Measurements from ENCODE around the gene SEC14L1. TPM values are rescaled to one million over a fixed set of nuclear protein-coding genes. Genes with fewer than 3 reads are reported as not detected.
A peak's percentile ranks its signal among the peaks of the same experiment; 100 is the strongest.

The SEC14L1 gene
- total RNA-seq, 2 donors from 2014 or later: 96.6 to 140 TPM

DNA sequence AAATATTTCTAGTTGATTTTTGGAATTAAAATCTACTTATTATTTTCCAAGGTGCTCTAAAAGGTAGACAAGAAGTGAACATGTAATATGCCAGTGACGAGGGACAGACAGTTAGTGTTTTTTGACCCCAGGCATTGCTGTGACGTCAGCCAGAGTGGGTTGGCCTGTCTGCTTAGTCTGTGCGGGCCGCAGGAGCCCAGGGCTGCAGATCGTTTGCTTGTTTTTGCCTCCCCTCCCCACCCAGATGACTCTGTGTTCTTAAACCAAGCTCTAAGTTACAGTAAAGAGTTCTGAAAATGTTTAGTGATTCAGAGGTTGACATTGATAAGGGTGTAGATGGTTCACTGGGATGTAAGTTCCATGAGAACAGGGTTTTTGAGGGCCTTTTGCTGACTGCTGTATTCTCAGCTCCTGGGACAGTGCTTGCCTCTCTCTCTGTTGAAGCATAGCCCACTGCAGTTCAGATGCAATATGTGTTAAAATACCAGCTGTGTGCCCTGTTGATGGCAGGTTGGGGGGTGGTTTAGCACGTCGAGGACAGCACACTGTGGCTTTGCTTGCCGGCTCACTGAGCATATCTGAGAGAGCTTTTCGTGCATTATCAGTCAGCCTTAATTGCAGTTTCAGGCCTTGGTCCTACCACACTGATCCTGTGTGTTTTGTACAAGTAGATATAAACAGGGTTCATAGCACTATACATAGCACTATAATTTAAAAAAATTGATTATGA, 64.8 kb downstream of the SEC14L1 start:
- no peaks in the 10 kb centered on the region for H3K4me1 Mint-ChIP-seq
- ATAC-seq (no peak), DNase-seq (no peak)
- H3K27ac Mint-ChIP-seq: peak overlapping the region; percentile 45
- no peaks in the 10 kb centered on the region for H3K9me3 ChIP-seq (ENCODE audit: control insufficient read depth, low read length, poor library complexity, severe bottlenecking)
- peaks cover 9% of the 10 kb centered on the region for H3K36me3 Mint-ChIP-seq (ENCODE audit: low read depth)
- no peak overlapping the region for H3K4me3 Mint-ChIP-seq
- no peaks in the 10 kb centered on the region for H3K27me3 Mint-ChIP-seq

DNA sequence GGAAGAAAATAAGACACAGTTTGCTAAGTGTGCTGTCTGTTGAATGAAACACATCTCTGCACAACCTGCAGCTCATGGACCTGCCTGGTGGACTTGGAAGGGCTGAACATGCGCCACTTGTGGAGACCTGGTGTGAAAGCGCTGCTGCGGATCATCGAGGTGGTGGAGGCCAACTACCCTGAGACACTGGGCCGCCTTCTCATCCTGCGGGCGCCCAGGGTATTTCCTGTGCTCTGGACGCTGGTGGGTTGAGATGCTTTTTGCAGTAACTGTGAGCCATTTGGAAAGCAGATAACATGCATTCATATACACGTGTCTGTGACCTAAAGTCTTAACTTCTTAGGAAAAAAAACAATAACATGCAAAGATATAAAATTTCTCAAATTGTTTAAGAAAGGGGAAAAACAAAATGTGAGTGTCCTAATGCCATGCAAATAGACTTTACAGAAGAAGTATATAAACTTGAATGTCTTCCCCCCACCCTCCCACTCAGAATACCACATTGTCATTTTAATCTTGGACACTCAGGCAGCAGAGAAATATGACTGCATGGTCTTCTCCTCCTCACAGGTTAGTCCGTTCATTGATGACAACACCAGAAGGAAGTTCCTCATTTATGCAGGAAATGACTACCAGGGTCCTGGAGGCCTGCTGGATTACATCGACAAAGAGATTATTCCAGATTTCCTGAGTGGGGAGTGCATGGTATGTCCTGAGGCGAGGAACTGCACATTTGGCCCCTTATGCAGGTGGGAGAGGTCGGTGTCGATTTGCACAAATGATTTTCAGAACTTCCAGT, 65.6 kb downstream of the SEC14L1 start:
- H3K27me3 Mint-ChIP-seq: no peaks in the 10 kb centered on the region
- no peak overlapping the region for H3K4me3 Mint-ChIP-seq
- peaks cover 12% of the 10 kb centered on the region for H3K36me3 Mint-ChIP-seq (ENCODE audit: low read depth)
- DNase-seq (no peak), ATAC-seq (no peak)
- H3K9me3 ChIP-seq (ENCODE audit: control insufficient read depth, low read length, poor library complexity, severe bottlenecking): no peaks in the 10 kb centered on the region
- no peak overlapping the region for H3K27ac Mint-ChIP-seq
- no peaks in the 10 kb centered on the region for H3K4me1 Mint-ChIP-seq

DNA sequence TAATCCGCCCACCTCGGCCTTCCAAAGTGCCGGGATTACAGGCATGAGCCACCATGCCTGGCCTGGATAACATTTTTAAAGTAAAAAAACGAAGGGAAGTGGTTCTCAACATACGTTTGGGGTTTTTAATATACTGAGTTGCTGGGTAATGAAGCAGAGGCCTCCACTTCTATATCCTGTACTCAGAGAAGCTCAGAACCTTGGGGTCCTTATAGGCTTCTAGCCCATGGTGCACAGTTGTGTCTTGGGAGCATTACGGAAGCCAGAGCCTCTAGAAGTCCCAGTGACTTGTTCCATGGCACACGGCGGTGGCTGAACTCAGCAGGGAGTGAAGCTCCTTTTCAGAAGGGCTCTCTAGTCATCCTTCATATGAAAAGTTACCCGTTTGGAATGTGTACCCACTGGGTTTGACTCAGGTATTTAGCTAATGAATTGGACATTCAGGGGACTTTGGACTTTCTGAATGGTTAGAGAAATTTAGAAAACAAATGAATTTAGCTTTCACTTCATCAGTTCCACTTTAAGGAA, 67.0 kb downstream of the SEC14L1 start:
- ATAC-seq (no peak), DNase-seq (no peak)
- Mint-ChIP-seq H3K27ac (no peak overlapping the region), H3K4me1 (no peaks in the 10 kb centered on the region), H3K36me3 (ENCODE audit: low read depth) (peaks cover 16% of the 10 kb centered on the region), H3K4me3 (peak overlapping the region; percentile 25), H3K27me3 (no peaks in the 10 kb centered on the region)
- no peaks in the 10 kb centered on the region for H3K9me3 ChIP-seq (ENCODE audit: control insufficient read depth, low read length, poor library complexity, severe bottlenecking)

DNA sequence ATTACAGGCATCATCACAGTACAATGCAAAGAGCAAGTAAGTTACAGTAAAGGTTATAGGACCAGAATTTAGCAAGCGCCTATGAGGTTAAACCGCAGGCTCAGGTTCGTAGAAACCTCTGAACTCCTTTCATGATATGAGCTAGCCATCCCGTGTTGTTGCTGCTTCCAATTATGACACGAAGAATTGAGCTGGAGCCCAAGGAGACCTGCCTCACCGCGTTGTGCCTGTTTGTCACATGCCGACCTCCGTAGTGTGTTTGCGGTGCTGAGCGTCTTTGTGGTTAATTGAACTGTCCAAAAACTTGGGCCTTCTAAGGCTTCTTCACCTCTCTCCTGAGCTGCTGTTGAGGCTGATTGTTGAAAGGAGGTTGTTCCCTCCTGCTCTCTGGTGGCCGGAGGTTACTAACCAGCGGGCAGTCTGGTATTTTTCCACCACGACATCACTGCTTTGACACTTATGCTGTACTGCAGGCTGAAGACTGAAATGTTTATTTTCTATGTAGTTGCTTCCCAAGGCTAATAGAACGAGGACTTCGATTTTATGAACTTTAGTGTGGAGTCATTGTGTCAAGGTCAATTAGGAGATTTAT, 67.5 kb downstream of the SEC14L1 start:
- Mint-ChIP-seq H3K4me3 (peak overlapping the region; percentile 25), H3K4me1 (no peaks in the 10 kb centered on the region), H3K27me3 (no peaks in the 10 kb centered on the region), H3K27ac (no peak overlapping the region), H3K36me3 (ENCODE audit: low read depth) (peaks cover 16% of the 10 kb centered on the region)
- no peak for ATAC-seq
- no peak for DNase-seq
- H3K9me3 ChIP-seq (ENCODE audit: control insufficient read depth, low read length, poor library complexity, severe bottlenecking): no peaks in the 10 kb centered on the region

DNA sequence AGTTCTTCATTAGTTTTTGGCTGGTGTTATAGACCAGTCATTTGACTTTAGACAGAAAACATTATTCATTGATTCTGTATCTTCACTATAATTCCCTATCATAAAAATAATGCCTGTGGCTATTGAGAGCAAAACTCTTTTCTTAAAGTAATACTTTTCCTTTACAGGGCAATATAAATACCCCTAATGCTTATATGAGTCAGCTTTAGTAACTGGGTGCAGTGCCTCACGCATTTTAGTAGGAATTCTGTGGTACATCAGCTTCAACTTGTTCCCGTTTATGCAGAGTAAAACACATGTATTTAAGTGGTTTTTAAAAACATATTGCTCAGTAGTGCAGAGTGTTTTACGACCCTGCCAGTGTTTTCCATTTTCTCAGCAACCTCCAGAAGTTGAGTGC, 68.1 kb downstream of the SEC14L1 start:
- Mint-ChIP-seq H3K27me3 (no peaks in the 10 kb centered on the region), H3K36me3 (ENCODE audit: low read depth) (peaks cover 16% of the 10 kb centered on the region), H3K4me1 (no peaks in the 10 kb centered on the region), H3K4me3 (no peak overlapping the region), H3K27ac (no peak overlapping the region)
- no peak for ATAC-seq
- no peaks in the 10 kb centered on the region for H3K9me3 ChIP-seq (ENCODE audit: control insufficient read depth, low read length, poor library complexity, severe bottlenecking)
- no peak for DNase-seq

GRCh38 chr17:77209330-77209748, 68.6 kb downstream of the SEC14L1 start:
- H3K4me3 Mint-ChIP-seq: no peak overlapping the region
- no peaks in the 10 kb centered on the region for H3K9me3 ChIP-seq (ENCODE audit: control insufficient read depth, low read length, poor library complexity, severe bottlenecking)
- no peak overlapping the region for H3K27ac Mint-ChIP-seq
- ATAC-seq: no peak
- H3K27me3 Mint-ChIP-seq: no peaks in the 10 kb centered on the region
- H3K36me3 Mint-ChIP-seq (ENCODE audit: low read depth): peaks cover 16% of the 10 kb centered on the region
- no peak for DNase-seq
- H3K4me1 Mint-ChIP-seq: no peaks in the 10 kb centered on the region

DNA sequence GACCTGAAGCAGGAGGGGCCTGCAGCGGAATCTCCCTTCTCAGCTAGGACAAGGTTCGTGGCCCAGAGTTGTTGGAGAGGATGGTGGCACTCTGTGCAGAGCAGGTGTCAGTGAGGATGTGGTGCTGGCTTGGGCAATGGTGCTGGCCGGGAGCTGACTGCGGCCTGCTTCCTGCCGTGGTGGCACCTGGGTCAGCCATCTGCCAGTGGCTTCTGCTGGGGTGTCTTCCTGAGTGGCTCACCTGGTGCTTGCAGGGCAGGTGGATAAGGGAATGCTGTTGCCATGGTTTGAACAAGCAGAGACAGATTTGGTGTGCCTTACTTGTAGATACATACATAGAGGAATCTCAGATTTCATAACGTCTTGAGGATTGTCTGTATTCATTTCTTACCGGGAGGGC, 69.6 kb downstream of the SEC14L1 start:
- Mint-ChIP-seq H3K36me3 (ENCODE audit: low read depth) (peaks cover 16% of the 10 kb centered on the region), H3K27ac (peak overlapping the region; percentile 9)

GRCh38 chr17:77210946-77211541, 70.3 kb downstream of the SEC14L1 start:
- Mint-ChIP-seq H3K27me3 (no peaks in the 10 kb centered on the region), H3K36me3 (ENCODE audit: low read depth) (peaks cover 16% of the 10 kb centered on the region), H3K4me1 (no peaks in the 10 kb centered on the region), H3K4me3 (no peak overlapping the region), H3K27ac (no peak overlapping the region)
- ATAC-seq: no peak
- DNase-seq: no peak
- H3K9me3 ChIP-seq (ENCODE audit: control insufficient read depth, low read length, poor library complexity, severe bottlenecking): no peaks in the 10 kb centered on the region

More for the DNA sequence above, 69.6 kb downstream of the SEC14L1 start:
- no peak for DNase-seq
- H3K9me3 ChIP-seq (ENCODE audit: control insufficient read depth, low read length, poor library complexity, severe bottlenecking): no peaks in the 10 kb centered on the region
- no peaks in the 10 kb centered on the region for H3K4me1 Mint-ChIP-seq
- no peak for ATAC-seq
- no peak overlapping the region for H3K4me3 Mint-ChIP-seq
- H3K27me3 Mint-ChIP-seq: no peaks in the 10 kb centered on the region

- no peaks in the 10 kb centered on the region for H3K27me3 Mint-ChIP-seq
- H3K27ac Mint-ChIP-seq: no peak overlapping the region
- ATAC-seq (no peak), DNase-seq (no peak)
- H3K9me3 ChIP-seq (ENCODE audit: control insufficient read depth, low read length, poor library complexity, severe bottlenecking): no peaks in the 10 kb centered on the region
- H3K4me3 Mint-ChIP-seq: no peak overlapping the region
- no peaks in the 10 kb centered on the region for H3K4me1 Mint-ChIP-seq
- peaks cover 16% of the 10 kb centered on the region for H3K36me3 Mint-ChIP-seq (ENCODE audit: low read depth)
These were observed 70.9 kb downstream of the SEC14L1 start for GRCh38 chr17:77211681-77212080.

- Mint-ChIP-seq H3K27ac (no peak overlapping the region), H3K4me3 (no peak overlapping the region), H3K36me3 (ENCODE audit: low read depth) (peaks cover 17% of the 10 kb centered on the region), H3K4me1 (no peaks in the 10 kb centered on the region), H3K27me3 (no peaks in the 10 kb centered on the region)
- H3K9me3 ChIP-seq (ENCODE audit: control insufficient read depth, low read length, poor library complexity, severe bottlenecking): no peaks in the 10 kb centered on the region
- DNase-seq: no peak
- ATAC-seq: peak; percentile 48
These were observed 71.5 kb downstream of the SEC14L1 start for GRCh38 chr17:77212081-77212832.

DNA sequence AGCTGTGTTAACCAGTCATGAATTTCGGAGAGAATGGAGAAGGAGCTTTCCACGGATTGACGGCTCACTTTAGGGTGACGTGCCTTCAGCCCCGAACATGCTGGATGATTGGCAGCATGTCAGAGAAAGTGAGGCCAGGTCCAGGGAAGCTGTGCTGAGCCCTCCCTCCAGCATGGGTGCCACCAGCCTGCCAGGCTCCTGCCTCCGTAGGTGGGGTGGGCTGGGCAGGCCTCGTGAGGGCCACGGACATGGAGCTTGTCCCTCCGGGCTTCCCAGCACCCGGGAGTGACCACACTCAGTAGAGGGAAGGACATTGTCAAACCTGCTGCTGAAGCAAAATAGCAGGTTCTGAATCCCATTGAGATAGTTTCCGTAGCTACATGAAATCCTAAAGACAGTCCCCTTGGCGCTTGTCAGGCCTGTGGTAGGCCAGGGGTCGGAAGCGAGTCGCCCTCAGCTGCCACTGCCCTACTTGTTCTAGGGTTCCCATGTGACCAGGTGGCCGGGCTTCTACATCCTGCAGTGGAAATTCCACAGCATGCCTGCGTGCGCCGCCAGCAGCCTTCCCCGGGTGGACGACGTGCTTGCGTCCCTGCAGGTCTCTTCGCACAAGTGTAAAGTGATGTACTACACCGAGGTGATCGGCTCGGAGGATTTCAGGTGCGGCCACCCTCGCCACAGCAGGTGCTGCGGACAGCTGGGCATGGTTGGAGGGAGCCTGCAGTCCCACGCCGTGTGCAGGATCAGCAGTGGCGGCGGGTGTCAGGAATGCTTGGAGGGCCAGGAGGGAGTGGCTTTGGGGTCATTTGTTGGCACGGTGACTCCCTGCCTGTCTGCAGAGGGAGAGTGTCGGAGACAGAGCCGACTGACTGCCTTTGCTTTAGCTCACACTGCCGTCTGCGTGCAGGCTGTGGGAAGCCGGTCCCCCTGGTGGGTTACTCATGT, 72.3 kb downstream of the SEC14L1 start:
- no peak overlapping the region for H3K27ac Mint-ChIP-seq
- DNase-seq: no peak
- no peaks in the 10 kb centered on the region for H3K9me3 ChIP-seq (ENCODE audit: control insufficient read depth, low read length, poor library complexity, severe bottlenecking)
- peaks cover 17% of the 10 kb centered on the region for H3K36me3 Mint-ChIP-seq (ENCODE audit: low read depth)
- ATAC-seq: no peak
- no peaks in the 10 kb centered on the region for H3K4me1 Mint-ChIP-seq
- H3K4me3 Mint-ChIP-seq: no peak overlapping the region
- no peaks in the 10 kb centered on the region for H3K27me3 Mint-ChIP-seq

- ATAC-seq (no peak), DNase-seq (no peak)
- Mint-ChIP-seq H3K4me3 (no peak overlapping the region), H3K27me3 (no peaks in the 10 kb centered on the region), H3K4me1 (peaks cover under 1% of the 10 kb centered on the region), H3K36me3 (ENCODE audit: low read depth) (peaks cover 14% of the 10 kb centered on the region), H3K27ac (no peak overlapping the region)
- no peaks in the 10 kb centered on the region for H3K9me3 ChIP-seq (ENCODE audit: control insufficient read depth, low read length, poor library complexity, severe bottlenecking)
These were observed 73.0 kb downstream of the SEC14L1 start for GRCh38 chr17:77213778-77214132.

All from T-helper 17 cell (primary cell).